Right atrium auricular region (tissue), 2 donors: Measurements from ENCODE around the gene TLK2. TPM values are rescaled to one million over a fixed set of nuclear protein-coding genes. Genes with fewer than 3 reads are reported as not detected.
"Not testable (repeated sequence)": the region's sequence is repeated elsewhere in the genome, so short reads cannot be mapped to it uniquely, and the experiment has no call there.

Experiments
- DNase-seq: peaks from one replicate; pipeline ENCODE4 v3.0.0-alpha.2; 2019; ENCODE audit warnings: low spot score
- H3K27ac ChIP-seq, 2 donors: fragments of 200-600 bp; sonication (generic); 1 replicate in 1 of 2; 2 replicates in 1 of 2; pipeline ENCODE4 v1.5.1; 2016 to 2019
- H3K27me3 ChIP-seq, 2 donors: fragments of 200-600 bp; sonication (generic); one replicate each; pipeline versions ENCODE4 v1.5.1 to v1.6.0; 2017 to 2019
- H3K36me3 ChIP-seq: fragments of 200-600 bp; sonication (generic); one replicate; pipeline ENCODE4 v1.5.1; 2016
- H3K4me1 ChIP-seq, 2 donors: fragments of 200-600 bp; sonication (generic); one replicate each; pipeline versions ENCODE4 v1.5.1 to v1.6.0; 2017 to 2019
- H3K4me3 ChIP-seq, 2 donors: fragments of 200-600 bp; sonication (generic); 1 replicate in 1 of 2; 2 replicates in 1 of 2; pipeline ENCODE4 v1.5.1; 2017 to 2019; ENCODE audit warnings: mild to moderate bottlenecking in 1 of 2, moderate library complexity in 1 of 2
- H3K9me3 ChIP-seq, 2 donors: fragments of 200-600 bp; sonication (generic); one replicate each; pipeline ENCODE4 v1.5.1; 2019
- total RNA-seq, 2 donors: library from RNA; depleted of rRNA; stranded (reverse); fragments of >200 nt; gene quantifications; one replicate each; pipeline ENCODE4 v1.1.0, GENCODE V29; 2016
- TF ChIP-seq, protein P1 (sequence below), 2 donors: fragments of 200-600 bp; sonication (generic); IDR thresholded peaks; one replicate each; pipeline ENCODE4 v1.5.1; 2019; ENCODE audit warnings: antibody characterized with exemption in 2 of 2

TLK2 gene
- total RNA-seq = 10 to 100 TPM; 22.3 to 28.3 TPM

GRCh38 chr17:62478424-62478879, at the start of gene TLK2:
TSS of gene TLK2 (plus strand) at chr17:62478825. CDS start at chr17:62481126, 2,301 bp downstream.
- H3K27ac ChIP-seq = peak within 1 kb of the TSS; percentile 86 to 96
- H3K27me3 ChIP-seq = no peaks in the 10 kb centered on the region
- DNase-seq = peak; percentile 75
- TF ChIP-seq, protein P1, sequence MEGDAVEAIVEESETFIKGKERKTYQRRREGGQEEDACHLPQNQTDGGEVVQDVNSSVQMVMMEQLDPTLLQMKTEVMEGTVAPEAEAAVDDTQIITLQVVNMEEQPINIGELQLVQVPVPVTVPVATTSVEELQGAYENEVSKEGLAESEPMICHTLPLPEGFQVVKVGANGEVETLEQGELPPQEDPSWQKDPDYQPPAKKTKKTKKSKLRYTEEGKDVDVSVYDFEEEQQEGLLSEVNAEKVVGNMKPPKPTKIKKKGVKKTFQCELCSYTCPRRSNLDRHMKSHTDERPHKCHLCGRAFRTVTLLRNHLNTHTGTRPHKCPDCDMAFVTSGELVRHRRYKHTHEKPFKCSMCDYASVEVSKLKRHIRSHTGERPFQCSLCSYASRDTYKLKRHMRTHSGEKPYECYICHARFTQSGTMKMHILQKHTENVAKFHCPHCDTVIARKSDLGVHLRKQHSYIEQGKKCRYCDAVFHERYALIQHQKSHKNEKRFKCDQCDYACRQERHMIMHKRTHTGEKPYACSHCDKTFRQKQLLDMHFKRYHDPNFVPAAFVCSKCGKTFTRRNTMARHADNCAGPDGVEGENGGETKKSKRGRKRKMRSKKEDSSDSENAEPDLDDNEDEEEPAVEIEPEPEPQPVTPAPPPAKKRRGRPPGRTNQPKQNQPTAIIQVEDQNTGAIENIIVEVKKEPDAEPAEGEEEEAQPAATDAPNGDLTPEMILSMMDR (IDR thresholded peaks at IDR 0.05) = no peak
- peak within 1 kb of the TSS; percentile 81 to 95 for H3K4me3 ChIP-seq
- no peaks in the 10 kb centered on the region for H3K9me3 ChIP-seq
- peaks cover 0 to 30% of the 10 kb centered on the region in 2 donors for H3K4me1 ChIP-seq
- H3K36me3 ChIP-seq = peaks cover 6% of the 10 kb centered on the region

DNA sequence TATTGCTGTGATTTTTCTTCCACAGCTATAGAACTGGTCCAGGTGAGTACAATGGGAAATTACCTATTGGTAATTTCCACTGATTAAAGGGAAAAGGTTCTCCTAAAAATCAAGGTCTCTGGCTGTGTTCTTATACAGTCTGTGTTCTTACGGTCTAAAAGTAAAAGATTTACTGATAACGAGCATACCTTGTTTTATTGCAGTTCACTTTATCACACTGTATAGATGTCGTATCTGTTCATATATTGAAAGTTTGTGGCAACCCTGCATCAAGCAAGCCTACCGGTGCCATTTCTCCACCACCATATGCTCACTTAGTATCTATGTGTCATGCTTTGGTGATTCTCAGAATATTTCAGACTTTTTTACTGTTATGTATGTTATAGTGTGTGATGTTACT, 43.4 kb upstream of the TLK2 start:
- not testable (repeated sequence) for H3K4me3 ChIP-seq, H3K4me1 ChIP-seq, H3K9me3 ChIP-seq, H3K36me3 ChIP-seq, H3K27ac ChIP-seq, DNase-seq, H3K27me3 ChIP-seq

DNA sequence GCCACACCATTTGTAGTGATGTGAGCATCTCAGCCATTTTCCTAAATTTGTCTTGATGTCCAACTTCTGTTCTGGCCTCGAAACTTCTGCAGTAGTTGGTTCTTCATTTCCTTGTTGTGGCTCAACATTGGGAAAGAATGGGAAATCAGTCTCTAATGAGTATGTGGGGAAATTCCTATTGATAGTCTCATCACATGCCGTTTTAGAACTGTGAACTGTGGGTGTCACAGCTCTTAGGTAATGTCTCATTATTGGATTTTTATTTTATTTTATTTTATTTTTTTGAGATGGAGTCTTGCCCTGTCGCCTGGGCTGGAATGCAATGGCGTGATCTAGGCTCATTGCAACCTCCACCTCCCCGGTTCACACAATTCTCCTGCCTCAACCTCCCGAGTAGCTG, 37.4 kb upstream of the TLK2 start:
- not testable (repeated sequence) for H3K27me3 ChIP-seq, H3K4me1 ChIP-seq, H3K4me3 ChIP-seq, H3K9me3 ChIP-seq, H3K27ac ChIP-seq, DNase-seq
- H3K36me3 ChIP-seq = peaks cover 47% of the 10 kb centered on the region

GRCh38 chr17:62444063-62444462, 34.6 kb upstream of the TLK2 start:
- no peak overlapping the region for H3K4me3 ChIP-seq
- no peaks in the 10 kb centered on the region for H3K4me1 ChIP-seq
- no peaks in the 10 kb centered on the region for H3K9me3 ChIP-seq
- H3K27ac ChIP-seq = no peak overlapping the region
- DNase-seq = no peak
- H3K27me3 ChIP-seq = no peaks in the 10 kb centered on the region
- peaks cover 75% of the 10 kb centered on the region for H3K36me3 ChIP-seq
- TF ChIP-seq, protein P1 (IDR thresholded peaks at IDR 0.05) = no peak

GRCh38 chr17:62445791-62446190, 32.8 kb upstream of the TLK2 start:
- peaks cover 71% of the 10 kb centered on the region for H3K36me3 ChIP-seq
- H3K4me3 ChIP-seq, H3K9me3 ChIP-seq, H3K27ac ChIP-seq, H3K4me1 ChIP-seq, DNase-seq, H3K27me3 ChIP-seq: not testable (repeated sequence)

DNA sequence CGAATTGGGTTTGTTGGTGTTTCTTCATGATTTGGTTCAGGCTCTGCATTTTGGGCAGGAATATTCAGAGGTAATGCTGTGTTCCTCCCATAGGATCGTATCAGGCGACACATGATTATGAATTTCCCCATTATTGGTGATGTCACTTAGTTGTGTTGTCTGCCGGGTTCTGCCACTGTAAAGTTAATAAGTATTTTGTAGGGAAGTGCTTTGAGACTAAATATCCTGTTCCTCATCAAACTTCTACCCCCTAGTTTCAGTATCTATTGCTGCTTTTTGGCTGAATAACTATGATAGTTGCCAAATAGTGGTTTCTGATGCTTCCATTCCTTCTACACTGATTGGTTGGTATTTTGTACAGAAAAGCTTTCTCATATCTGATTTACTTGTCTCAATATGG, 26.4 kb upstream of the TLK2 start:
- H3K9me3 ChIP-seq, H3K4me3 ChIP-seq: not testable (repeated sequence)

DNA sequence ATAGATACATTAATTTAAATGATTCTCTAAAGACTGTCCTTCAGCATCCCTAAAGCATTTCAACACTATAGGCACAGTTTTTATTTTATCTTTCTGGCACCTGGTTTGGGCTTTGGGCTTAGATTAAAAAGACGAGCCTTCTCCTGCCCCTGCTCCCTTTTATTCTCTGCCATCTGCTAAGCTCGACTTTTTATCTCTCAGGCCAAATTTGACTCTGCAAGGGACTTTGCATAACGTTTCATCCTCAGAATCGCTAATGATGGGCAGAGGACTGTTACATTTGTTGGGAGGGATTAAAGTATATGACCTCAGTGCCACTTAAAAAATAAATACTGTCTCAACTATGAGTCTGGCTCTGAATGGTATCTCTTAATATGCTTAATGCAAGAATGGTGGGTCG, 25.6 kb upstream of the TLK2 start:
- not testable (repeated sequence) for H3K27me3 ChIP-seq, DNase-seq, H3K4me3 ChIP-seq, H3K4me1 ChIP-seq, H3K27ac ChIP-seq, H3K9me3 ChIP-seq
- peaks cover 11% of the 10 kb centered on the region for H3K36me3 ChIP-seq

More for the DNA sequence above, 26.4 kb upstream of the TLK2 start:
- peaks cover 18% of the 10 kb centered on the region for H3K36me3 ChIP-seq
- H3K4me1 ChIP-seq, H3K27me3 ChIP-seq, DNase-seq, H3K27ac ChIP-seq: not testable (repeated sequence)

DNA sequence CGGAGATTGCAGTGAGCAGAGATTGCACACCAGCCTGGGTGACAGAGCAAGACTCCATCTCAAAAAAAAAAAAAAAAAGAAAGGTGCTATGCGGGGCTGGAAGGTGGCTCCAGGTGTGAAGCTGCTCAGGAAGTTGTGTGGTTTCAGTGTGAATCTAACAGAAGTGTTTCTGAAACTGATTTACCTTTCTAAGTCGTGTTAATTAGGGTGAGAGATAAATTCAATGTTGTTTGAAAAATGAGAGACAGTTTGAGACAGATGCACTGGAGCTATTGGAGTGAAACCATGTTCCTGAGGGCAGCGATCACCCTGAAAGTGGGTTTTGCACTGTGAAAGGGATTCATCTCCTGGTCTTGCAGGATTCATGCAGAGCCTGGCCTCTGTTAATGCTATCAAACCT, 25.0 kb upstream of the TLK2 start:
- not testable (repeated sequence) for H3K36me3 ChIP-seq, H3K4me3 ChIP-seq, H3K9me3 ChIP-seq, H3K27ac ChIP-seq, H3K27me3 ChIP-seq, DNase-seq, H3K4me1 ChIP-seq

GRCh38 chr17:62454111-62454510, 24.5 kb upstream of the TLK2 start:
- H3K4me3 ChIP-seq, H3K4me1 ChIP-seq, H3K27ac ChIP-seq, H3K27me3 ChIP-seq, DNase-seq, H3K36me3 ChIP-seq, H3K9me3 ChIP-seq: not testable (repeated sequence)

DNA sequence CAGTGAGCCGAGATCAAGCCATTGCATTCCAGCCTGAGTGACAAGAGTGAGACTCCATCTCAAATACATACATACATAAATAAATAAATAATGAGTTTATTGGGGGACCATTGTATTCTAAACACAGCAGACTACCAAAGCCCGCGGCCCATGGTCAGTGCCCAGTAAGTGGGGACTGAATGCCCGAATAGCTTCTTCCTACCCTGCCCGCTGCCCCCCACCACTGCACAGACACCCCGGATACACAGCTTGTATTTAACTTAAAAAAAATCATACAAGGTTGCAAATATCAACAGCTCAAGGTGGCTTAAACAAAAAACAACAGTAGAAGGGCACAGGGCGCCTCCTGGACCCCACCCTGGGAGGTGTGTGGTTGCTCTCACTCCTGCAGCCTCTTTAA, 22.6 kb upstream of the TLK2 start:
- no peak for DNase-seq
- no peaks in the 10 kb centered on the region for H3K36me3 ChIP-seq
- H3K4me1 ChIP-seq = no peaks in the 10 kb centered on the region
- no peaks in the 10 kb centered on the region for H3K9me3 ChIP-seq
- H3K4me3 ChIP-seq = no peak overlapping the region
- TF ChIP-seq, protein P1 (IDR thresholded peaks at IDR 0.05) = no peak
- H3K27me3 ChIP-seq = no peaks in the 10 kb centered on the region
- H3K27ac ChIP-seq = no peak overlapping the region

DNA sequence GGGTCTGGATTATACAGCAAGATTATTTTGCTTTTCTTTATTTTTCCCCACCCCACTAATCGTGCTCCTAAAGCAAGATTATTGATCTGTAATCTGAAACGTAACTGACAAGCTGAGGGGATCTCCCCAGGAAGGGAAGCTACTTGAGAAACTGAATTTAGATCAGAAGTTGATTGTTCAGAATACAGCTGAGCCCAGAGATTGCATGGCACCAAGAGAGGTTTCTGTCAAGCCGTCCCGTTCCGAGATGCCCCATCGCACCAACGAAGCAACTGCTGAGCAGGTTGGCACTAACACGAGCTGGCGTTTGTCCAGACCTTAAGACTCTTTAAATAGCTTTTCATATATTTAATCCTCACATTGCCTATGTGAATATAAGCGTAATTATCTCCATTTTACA, 20.1 kb upstream of the TLK2 start:
- H3K27ac ChIP-seq, DNase-seq, H3K4me1 ChIP-seq: not testable (repeated sequence)

DNA sequence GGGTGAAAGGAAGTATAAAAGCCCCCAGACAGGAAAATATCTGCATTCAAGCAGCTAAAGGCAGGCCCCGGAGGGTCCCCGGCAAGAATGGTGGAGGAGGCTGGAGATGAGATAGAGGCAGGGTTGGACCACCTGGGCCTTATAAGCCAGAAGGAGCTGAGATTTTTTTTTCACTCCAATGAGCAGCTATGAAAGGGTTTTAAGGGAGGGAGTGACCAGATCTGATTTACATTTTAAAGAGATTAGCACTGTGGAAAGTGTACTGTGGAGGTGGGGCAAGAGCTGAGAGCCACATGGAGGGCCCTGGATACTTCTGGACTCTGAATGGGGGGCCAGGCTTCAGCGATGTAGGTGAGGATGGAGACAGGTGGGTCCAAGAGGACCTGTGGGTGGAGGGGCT, 14.2 kb upstream of the TLK2 start:
- not testable (repeated sequence) for H3K36me3 ChIP-seq, H3K27me3 ChIP-seq, H3K4me3 ChIP-seq, H3K4me1 ChIP-seq, H3K9me3 ChIP-seq, H3K27ac ChIP-seq, DNase-seq

More for the DNA sequence above, 20.1 kb upstream of the TLK2 start:
- H3K4me3 ChIP-seq, H3K36me3 ChIP-seq, H3K9me3 ChIP-seq, H3K27me3 ChIP-seq: not testable (repeated sequence)

- H3K4me3 ChIP-seq, H3K27me3 ChIP-seq, H3K27ac ChIP-seq, DNase-seq, H3K4me1 ChIP-seq, H3K36me3 ChIP-seq, H3K9me3 ChIP-seq: not testable (repeated sequence)
Observed at GRCh38 chr17:62465271-62465670, 13.4 kb upstream of the TLK2 start.
